Hepatocyte (in vitro differentiated cells): ENCODE results near the gene LTB4R.

Experiments
- EZH2 ChIP-seq: fragments of 200-600 bp; sonication (generic); IDR thresholded peaks from 2 replicates; pipeline ENCODE4 v1.6.1; 2016; ENCODE audit warnings: antibody characterized with exemption, mild to moderate bottlenecking, borderline replicate concordance
- TF ChIP-seq, protein P1 (sequence below): fragments of 200-600 bp; sonication (generic); IDR thresholded peaks from 2 replicates; pipeline ENCODE4 v1.5.1; 2016; ENCODE audit warnings: antibody characterized with exemption, mild to moderate bottlenecking; ENCODE audit not compliant: poor library complexity

DNA sequence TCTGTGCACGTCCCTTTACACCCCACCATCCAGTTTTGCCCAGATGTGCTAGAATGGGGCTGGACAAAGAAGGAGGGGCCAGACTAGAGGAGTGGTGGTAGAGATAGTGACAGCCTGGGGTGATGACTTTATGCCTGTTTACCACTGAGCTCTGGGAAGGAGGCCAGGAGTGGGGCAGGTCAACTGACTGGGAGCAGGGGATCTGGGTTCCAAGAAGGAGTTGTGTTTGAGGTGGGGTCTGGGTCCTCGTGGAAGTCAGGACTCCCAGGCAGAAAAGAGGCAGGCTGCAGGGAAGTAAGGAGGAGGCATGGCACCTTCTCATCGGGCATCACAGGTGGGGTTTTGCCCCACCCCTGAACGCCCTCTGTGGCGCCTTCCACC is 1.0 kb upstream of the LTB4R start:
- TF ChIP-seq, protein P1, sequence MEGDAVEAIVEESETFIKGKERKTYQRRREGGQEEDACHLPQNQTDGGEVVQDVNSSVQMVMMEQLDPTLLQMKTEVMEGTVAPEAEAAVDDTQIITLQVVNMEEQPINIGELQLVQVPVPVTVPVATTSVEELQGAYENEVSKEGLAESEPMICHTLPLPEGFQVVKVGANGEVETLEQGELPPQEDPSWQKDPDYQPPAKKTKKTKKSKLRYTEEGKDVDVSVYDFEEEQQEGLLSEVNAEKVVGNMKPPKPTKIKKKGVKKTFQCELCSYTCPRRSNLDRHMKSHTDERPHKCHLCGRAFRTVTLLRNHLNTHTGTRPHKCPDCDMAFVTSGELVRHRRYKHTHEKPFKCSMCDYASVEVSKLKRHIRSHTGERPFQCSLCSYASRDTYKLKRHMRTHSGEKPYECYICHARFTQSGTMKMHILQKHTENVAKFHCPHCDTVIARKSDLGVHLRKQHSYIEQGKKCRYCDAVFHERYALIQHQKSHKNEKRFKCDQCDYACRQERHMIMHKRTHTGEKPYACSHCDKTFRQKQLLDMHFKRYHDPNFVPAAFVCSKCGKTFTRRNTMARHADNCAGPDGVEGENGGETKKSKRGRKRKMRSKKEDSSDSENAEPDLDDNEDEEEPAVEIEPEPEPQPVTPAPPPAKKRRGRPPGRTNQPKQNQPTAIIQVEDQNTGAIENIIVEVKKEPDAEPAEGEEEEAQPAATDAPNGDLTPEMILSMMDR: no peak
- no peak for TF ChIP-seq EZH2
